Activated CD4-positive, alpha-beta memory T cell treated with anti-CD3 and anti-CD28 coated beads, Interleukin-2, amount 10 ng/mL, durations not matched to agents 7 days and 5 days (primary cell): Measurements from ENCODE around the gene TYR. TPM values are rescaled to one million over a fixed set of nuclear protein-coding genes. Genes with fewer than 3 reads are reported as not detected.

Experiments
- CTCF ChIA-PET: fragments of 350-600 bp; sonication (Branson Sonifier 250); formaldehyde crosslinking; loops from one replicate; lab custom pipeline; 2021; ENCODE audit warnings: antibody characterized with exemption, inconsistent platforms; lab: Charles Lee
- POLR2A ChIA-PET: fragments of 350-600 bp; sonication (Branson Sonifier 250); formaldehyde crosslinking; loops from one replicate; lab custom pipeline; 2021; ENCODE audit warnings: antibody characterized with exemption; lab: Charles Lee
- DNase-seq: peaks from one replicate; pipeline ENCODE4 v3.0.0-alpha.2; 2020
- H3K27ac Mint-ChIP-seq: one replicate; pipeline ENCODE4 v1.8.0; 2021; ENCODE audit warnings: mild to moderate bottlenecking, mixed read lengths
- H3K27me3 Mint-ChIP-seq: one replicate; pipeline ENCODE4 v1.8.0; 2021; ENCODE audit warnings: mixed read lengths
- H3K36me3 Mint-ChIP-seq: one replicate; pipeline ENCODE4 v1.8.0; 2021; ENCODE audit warnings: low read depth, mixed read lengths
- H3K4me1 Mint-ChIP-seq: one replicate; pipeline ENCODE4 v1.8.0; 2021; ENCODE audit warnings: mixed read lengths
- H3K4me3 Mint-ChIP-seq: one replicate; pipeline ENCODE4 v1.8.0; 2021; ENCODE audit warnings: mild to moderate bottlenecking, mixed read lengths
- H3K9me3 Mint-ChIP-seq: one replicate; pipeline ENCODE4 v1.8.0; 2021; ENCODE audit warnings: mixed read lengths
- total RNA-seq, 2 experiments: library from RNA; stranded (reverse); gene quantifications; one replicate each; pipeline ENCODE4 v1.2.3, GENCODE V29; 2021

TYR gene
- total RNA-seq, result not detected

DNA sequence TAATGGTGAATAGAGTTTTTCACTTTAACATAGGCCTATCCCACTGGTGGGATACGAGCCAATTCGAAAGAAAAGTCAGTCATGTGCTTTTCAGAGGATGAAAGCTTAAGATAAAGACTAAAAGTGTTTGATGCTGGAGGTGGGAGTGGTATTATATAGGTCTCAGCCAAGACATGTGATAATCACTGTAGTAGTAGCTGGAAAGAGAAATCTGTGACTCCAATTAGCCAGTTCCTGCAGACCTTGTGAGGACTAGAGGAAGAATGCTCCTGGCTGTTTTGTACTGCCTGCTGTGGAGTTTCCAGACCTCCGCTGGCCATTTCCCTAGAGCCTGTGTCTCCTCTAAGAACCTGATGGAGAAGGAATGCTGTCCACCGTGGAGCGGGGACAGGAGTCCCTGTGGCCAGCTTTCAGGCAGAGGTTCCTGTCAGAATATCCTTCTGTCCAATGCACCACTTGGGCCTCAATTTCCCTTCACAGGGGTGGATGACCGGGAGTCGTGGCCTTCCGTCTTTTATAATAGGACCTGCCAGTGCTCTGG is at the start of gene TYR:
TYR (plus strand) TSS at position 185 of the 541 bp plus-strand sequence; CDS start at position 264, 79 bp downstream.
- no peak for DNase-seq
- Mint-ChIP-seq H3K4me3 (no peak within 1 kb of the TSS), H3K36me3 (no peaks in the 10 kb centered on the region), H3K9me3 (no peaks in the 10 kb centered on the region), H3K27ac (no peak within 1 kb of the TSS), H3K4me1 (no peaks in the 10 kb centered on the region), H3K27me3 (no peaks in the 10 kb centered on the region)
- CTCF ChIA-PET, result no interaction called here
- POLR2A ChIA-PET, result no interaction called here

DNA sequence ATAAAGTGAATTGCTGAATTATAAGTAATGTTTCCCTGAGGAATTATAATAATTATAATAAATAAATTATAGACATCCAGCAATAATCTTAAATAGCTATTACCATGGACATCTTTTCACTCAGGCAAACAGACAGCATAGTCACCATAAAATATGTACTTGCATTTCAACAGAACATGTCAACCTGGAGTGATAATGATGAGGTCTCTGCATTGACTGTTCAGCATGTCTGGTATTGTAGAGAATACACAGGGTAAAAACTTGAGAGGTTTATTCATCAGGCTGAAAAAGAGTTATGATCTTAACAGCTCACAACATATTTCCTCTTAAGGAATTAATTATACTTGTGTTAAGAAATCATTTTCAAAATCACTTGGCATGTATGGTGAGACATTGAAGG is 41.1 kb upstream of the TYR start:
- no peak for DNase-seq
- POLR2A ChIA-PET, result no interaction called here
- Mint-ChIP-seq H3K4me1 (no peaks in the 10 kb centered on the region), H3K36me3 (no peaks in the 10 kb centered on the region), H3K27me3 (no peaks in the 10 kb centered on the region), H3K9me3 (no peaks in the 10 kb centered on the region), H3K27ac (no peak overlapping the region), H3K4me3 (no peak overlapping the region)
- CTCF ChIA-PET, result no interaction called here

DNA sequence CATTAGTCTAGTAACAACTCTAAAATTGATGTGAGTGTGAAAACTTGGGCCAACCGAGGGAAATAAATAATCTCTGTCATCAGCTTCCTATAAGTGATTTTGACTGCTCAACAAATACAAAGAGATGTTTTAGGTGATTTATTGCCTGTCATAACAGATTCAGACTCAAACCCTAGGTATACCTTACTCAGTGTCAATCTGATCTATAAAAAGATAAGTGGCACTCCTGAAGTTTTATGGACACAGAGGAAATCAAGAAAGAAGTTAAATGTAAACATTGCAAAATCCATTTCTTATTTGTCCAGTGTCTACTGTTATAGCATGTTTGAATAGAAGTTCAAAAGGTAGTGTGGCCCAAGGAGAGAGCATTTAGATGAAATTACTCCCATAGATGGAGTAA is 30.4 kb upstream of the TYR start:
- H3K27ac Mint-ChIP-seq, result no peak overlapping the region
- CTCF ChIA-PET, result no interaction called here
- no peaks in the 10 kb centered on the region for H3K9me3 Mint-ChIP-seq

DNA sequence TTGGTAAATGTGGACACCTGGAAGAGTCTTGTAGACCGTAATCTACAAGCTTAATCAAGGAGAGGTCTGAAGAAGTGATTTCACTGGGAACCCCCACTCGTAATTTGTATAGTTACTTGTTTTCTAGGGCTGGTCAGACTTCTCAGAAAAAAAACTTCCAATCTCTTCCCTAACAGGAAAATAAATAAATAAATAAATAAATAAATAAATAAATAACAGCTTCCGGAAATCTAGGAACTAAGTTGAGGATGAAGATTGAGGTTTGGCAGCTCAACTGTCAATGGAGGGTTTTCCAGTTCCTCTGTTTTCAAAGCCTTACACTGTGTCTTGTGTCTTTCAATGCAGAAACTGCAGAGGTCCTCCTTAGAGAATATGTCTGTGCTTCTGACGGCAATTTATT is 17.7 kb upstream of the TYR start:
- Mint-ChIP-seq H3K27ac (no peak overlapping the region), H3K27me3 (no peaks in the 10 kb centered on the region), H3K36me3 (no peaks in the 10 kb centered on the region), H3K4me3 (no peak overlapping the region), H3K4me1 (no peaks in the 10 kb centered on the region), H3K9me3 (no peaks in the 10 kb centered on the region)
- ChIA-PET CTCF (no interaction called here), POLR2A (no interaction called here)
- DNase-seq, result no peak

More for the DNA sequence above, 30.4 kb upstream of the TYR start:
- no peaks in the 10 kb centered on the region for H3K36me3 Mint-ChIP-seq
- DNase-seq, result no peak
- POLR2A ChIA-PET, result no interaction called here
- no peaks in the 10 kb centered on the region for H3K4me1 Mint-ChIP-seq
- no peak overlapping the region for H3K4me3 Mint-ChIP-seq
- H3K27me3 Mint-ChIP-seq, result no peaks in the 10 kb centered on the region

GRCh38 chr11:89161949-89162348 is 15.7 kb upstream of the TYR start:
- ChIA-PET POLR2A (no interaction called here), CTCF (no interaction called here)
- H3K4me1 Mint-ChIP-seq, result no peaks in the 10 kb centered on the region
- no peak for DNase-seq
- no peaks in the 10 kb centered on the region for H3K9me3 Mint-ChIP-seq
- no peak overlapping the region for H3K4me3 Mint-ChIP-seq
- no peak overlapping the region for H3K27ac Mint-ChIP-seq
- H3K27me3 Mint-ChIP-seq, result no peaks in the 10 kb centered on the region
- H3K36me3 Mint-ChIP-seq, result no peaks in the 10 kb centered on the region

DNA sequence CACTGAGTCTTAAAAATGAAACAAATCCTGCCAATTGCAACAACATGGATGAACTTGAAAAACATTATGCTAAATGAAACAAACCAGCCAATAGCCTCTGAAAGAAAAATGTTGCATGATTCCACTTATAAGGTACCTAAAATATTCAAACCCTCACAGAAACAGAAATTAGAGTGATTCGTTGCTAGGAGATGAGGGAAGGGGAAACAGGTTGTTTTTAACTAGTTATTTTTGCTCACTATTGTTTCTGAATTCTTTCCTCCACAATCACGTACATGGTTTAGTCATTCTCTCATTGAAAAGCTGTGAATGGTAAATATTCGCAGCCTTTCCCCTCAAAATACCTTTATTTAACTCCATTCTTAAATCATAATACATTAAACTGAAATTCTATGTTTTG is 14.0 kb upstream of the TYR start:
- Mint-ChIP-seq H3K27me3 (no peaks in the 10 kb centered on the region), H3K27ac (no peak overlapping the region), H3K36me3 (no peaks in the 10 kb centered on the region), H3K4me1 (no peaks in the 10 kb centered on the region), H3K9me3 (no peaks in the 10 kb centered on the region), H3K4me3 (no peak overlapping the region)
- ChIA-PET CTCF (no interaction called here), POLR2A (no interaction called here)
- DNase-seq, result no peak

- Mint-ChIP-seq H3K27me3 (no peaks in the 10 kb centered on the region), H3K4me3 (no peak overlapping the region), H3K36me3 (no peaks in the 10 kb centered on the region), H3K9me3 (no peaks in the 10 kb centered on the region), H3K4me1 (no peaks in the 10 kb centered on the region), H3K27ac (no peak overlapping the region)
- DNase-seq, result no peak
- ChIA-PET CTCF (no interaction called here), POLR2A (no interaction called here)
These were observed 9.3 kb upstream of the TYR start for GRCh38 chr11:89168396-89168795.

DNA sequence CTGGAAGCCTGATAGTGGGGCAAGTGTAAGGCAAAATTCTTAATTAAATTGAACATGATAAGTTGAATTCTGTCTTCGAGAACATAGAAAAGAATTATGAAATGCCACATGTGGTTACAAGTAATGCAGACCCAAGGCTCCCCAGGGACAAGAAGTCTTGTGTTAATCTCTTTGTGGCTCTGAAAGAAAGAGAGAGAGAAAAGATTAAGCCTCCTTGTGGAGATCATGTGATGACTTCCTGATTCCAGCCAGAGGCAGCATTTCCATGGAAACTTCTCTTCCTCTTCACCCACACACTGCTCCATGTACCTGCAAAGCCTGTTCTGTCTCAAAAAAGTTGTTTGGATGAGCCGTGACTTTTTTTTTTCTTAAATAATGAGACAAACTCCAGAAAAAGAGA is 1.9 kb upstream of the TYR start:
- CTCF ChIA-PET, result no interaction called here
- no peaks in the 10 kb centered on the region for H3K36me3 Mint-ChIP-seq
- H3K9me3 Mint-ChIP-seq, result no peaks in the 10 kb centered on the region

DNA sequence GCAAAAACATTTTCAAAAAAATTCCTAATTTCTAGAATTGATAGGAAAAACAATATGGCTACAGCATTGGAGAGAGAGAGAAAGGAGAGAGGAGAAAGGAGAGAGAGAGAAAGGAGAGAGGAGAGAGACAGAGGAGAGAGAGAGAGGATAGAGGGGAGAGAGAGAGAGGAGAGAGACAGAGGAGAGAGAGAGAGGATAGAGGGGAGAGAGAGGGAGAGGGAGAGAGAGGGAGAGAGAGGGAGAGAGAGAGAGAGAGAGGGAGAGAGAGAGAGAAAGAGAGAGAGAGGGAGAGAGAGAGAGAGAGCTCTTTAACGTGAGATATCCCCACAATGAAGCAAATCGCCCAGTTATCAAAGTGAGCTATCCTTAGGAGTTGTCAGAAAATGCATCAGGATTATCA is 737 bp upstream of the TYR start:
- H3K4me1 Mint-ChIP-seq, result no peaks in the 10 kb centered on the region
- no peak overlapping the region for H3K27ac Mint-ChIP-seq
- no peaks in the 10 kb centered on the region for H3K36me3 Mint-ChIP-seq
- H3K9me3 Mint-ChIP-seq, result no peaks in the 10 kb centered on the region
- POLR2A ChIA-PET, result no interaction called here
- no peak overlapping the region for H3K4me3 Mint-ChIP-seq
- DNase-seq, result no peak
- H3K27me3 Mint-ChIP-seq, result no peaks in the 10 kb centered on the region
- CTCF ChIA-PET, result no interaction called here

More for the DNA sequence above, 1.9 kb upstream of the TYR start:
- Mint-ChIP-seq H3K4me1 (no peaks in the 10 kb centered on the region), H3K27ac (no peak overlapping the region), H3K27me3 (no peaks in the 10 kb centered on the region), H3K4me3 (no peak overlapping the region)
- POLR2A ChIA-PET, result no interaction called here
- DNase-seq, result no peak

DNA sequence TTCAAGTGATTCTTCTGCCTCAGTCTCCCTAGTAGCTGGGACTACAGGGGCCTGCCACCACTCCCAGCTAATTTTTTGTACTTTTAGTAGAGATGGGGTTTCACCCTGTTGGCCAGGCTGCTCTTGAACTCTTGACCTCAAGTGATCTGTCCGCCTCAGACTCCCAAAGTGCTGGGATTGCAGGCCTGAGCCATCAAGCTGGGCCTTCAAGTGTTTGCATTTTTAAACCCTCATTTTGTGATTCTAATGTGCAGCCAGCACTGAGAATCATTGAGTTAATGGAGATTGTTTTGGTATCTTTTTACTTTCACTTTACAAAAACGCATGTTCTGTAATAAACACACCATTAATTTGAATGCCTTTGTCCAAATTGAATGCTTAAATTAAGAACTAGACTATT is 3.4 kb downstream of the TYR start:
- no peak overlapping the region for H3K27ac Mint-ChIP-seq
- ChIA-PET CTCF (no interaction called here), POLR2A (no interaction called here)
- DNase-seq, result no peak
- H3K4me3 Mint-ChIP-seq, result no peak overlapping the region
- H3K27me3 Mint-ChIP-seq, result no peaks in the 10 kb centered on the region
- peaks cover 2% of the 10 kb centered on the region for H3K9me3 Mint-ChIP-seq
- no peaks in the 10 kb centered on the region for H3K36me3 Mint-ChIP-seq
- no peaks in the 10 kb centered on the region for H3K4me1 Mint-ChIP-seq

DNA sequence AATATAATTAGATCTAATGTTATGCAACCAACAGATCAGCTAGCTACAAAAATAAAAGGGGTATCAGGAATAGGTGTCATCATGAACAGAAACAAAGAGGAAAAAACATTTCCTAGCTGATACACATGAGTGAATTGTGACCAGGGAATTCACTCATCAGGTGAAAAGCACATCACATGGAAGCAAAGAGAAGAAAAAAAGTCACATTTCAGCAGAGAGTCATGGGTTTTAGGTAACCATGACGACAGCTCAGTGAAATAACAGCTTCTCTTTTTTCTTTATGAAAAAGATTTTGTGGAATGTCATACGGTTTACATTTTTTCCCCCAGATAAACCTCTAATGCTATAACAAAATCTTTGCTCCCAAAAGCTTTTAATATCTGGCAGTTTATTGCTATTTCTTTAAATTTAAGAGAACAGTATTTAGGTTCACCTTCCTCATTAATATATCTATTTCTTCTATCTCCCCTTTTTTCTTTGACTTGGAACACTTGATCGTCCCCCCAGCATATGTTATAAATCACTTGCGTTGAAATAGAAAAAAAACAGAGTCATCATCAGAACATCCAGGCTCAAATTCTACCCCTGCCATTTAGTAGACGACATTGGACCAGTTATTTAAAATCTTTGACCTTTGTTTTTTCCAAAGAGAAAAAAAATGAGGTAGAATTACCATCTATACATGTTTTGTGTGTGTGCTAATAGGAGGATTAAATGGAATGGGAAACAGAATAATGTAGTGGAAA is 5.3 kb downstream of the TYR start:
- Mint-ChIP-seq H3K4me3 (no peak overlapping the region), H3K4me1 (no peaks in the 10 kb centered on the region), H3K36me3 (no peaks in the 10 kb centered on the region), H3K27me3 (no peaks in the 10 kb centered on the region), H3K9me3 (peaks cover 2% of the 10 kb centered on the region), H3K27ac (no peak overlapping the region)
- no peak for DNase-seq
- CTCF ChIA-PET, result no interaction called here
- POLR2A ChIA-PET, result no interaction called here

GRCh38 chr11:89184021-89184420 is 6.3 kb downstream of the TYR start:
- H3K27ac Mint-ChIP-seq, result no peak overlapping the region
- no peak for DNase-seq
- H3K27me3 Mint-ChIP-seq, result no peaks in the 10 kb centered on the region
- CTCF ChIA-PET, result no interaction called here
- POLR2A ChIA-PET, result no interaction called here
- no peak overlapping the region for H3K4me3 Mint-ChIP-seq
- H3K9me3 Mint-ChIP-seq, result peaks cover 2% of the 10 kb centered on the region
- no peaks in the 10 kb centered on the region for H3K4me1 Mint-ChIP-seq
- H3K36me3 Mint-ChIP-seq, result no peaks in the 10 kb centered on the region

DNA sequence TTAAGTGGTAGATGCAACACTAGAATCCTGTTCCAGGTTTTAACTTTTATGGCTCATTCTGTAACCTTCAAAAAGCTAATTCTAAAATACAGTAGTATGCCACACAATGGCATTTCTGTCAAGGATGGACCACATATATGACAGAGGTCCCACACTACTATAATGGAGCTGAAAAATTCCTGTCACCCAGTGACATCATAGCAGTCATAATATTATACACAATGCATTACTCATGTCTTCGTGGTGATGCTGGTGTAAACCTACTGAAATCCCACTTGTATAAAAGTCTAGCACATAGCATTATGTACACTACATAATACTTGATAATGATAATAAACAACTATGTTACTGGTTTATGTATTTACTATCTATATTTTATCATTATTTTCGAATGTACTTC is 12.1 kb downstream of the TYR start:
- ChIA-PET POLR2A (no interaction called here), CTCF (no interaction called here)
- DNase-seq, result no peak
- Mint-ChIP-seq H3K27ac (no peak overlapping the region), H3K27me3 (no peaks in the 10 kb centered on the region), H3K36me3 (no peaks in the 10 kb centered on the region), H3K9me3 (peaks cover 2% of the 10 kb centered on the region), H3K4me1 (no peaks in the 10 kb centered on the region), H3K4me3 (no peak overlapping the region)

GRCh38 chr11:89201138-89201537 is 23.5 kb downstream of the TYR start:
- Mint-ChIP-seq H3K4me1 (no peaks in the 10 kb centered on the region), H3K9me3 (peaks cover 2% of the 10 kb centered on the region), H3K27me3 (no peaks in the 10 kb centered on the region), H3K36me3 (no peaks in the 10 kb centered on the region), H3K27ac (no peak overlapping the region), H3K4me3 (no peak overlapping the region)
- no peak for DNase-seq
- ChIA-PET POLR2A (no interaction called here), CTCF (no interaction called here)
